Measurements from ENCODE around the gene DLK2. TPM values are rescaled to one million over a fixed set of nuclear protein-coding genes. Genes with fewer than 3 reads are reported as not detected.

Gene DLK2
- total and polyA plus RNA-seq, 2 experiments from 2014 or later = 0.21 to 0.47 TPM

DNA sequence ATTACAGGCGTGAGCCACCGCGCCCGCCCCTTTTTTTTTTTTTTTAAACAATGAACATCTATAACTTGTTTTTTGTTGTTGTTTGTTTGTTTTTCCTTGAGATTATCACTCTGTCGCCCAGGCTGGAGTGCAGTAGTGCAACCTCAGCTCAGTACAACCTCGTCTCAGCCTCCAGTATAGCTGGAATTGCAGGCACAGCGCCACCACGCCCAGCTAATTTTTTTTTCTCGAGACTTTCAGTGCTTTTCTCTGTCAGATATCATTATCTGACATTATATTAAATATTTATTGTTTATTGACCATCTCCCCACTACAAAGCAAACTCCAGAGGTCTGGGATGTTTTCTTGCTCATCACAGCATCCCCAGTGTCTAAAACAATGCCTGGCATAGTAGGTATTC lies 2.3 kb upstream of the DLK2 start:
- H3K79me2 ChIP-seq (replicated peaks; ENCODE audit: insufficient read depth) = no peaks in the 10 kb centered on the region
- 0 out of 2 replicates have a peak, but pooled peaks cover 7% of the 10 kb centered on the region for H3F3A ChIP-seq (replicated peaks; ENCODE audit: low read depth)
- no peak overlapping the region for H3K27ac Mint-ChIP-seq
- H3K4me3 Mint-ChIP-seq = no peak overlapping the region
- H3K36me3 ChIP-seq (ENCODE audit: insufficient read depth) = no peaks in the 10 kb centered on the region
- no peak overlapping the region for H3K4me3 ChIP-seq
- H3K4me2 ChIP-seq = no peak overlapping the region
- H3K9me2 ChIP-seq (ENCODE audit: insufficient read depth) = no peaks in the 10 kb centered on the region
- H3K36me3 Mint-ChIP-seq (ENCODE audit: low read depth) = no peaks in the 10 kb centered on the region; the same call in 2 of the 3 replicates
- no peak for TF ChIP-seq STAT1 (IDR thresholded peaks at IDR 0.05; ENCODE audit: unreplicated experiment)
- TF ChIP-seq, protein P1, sequence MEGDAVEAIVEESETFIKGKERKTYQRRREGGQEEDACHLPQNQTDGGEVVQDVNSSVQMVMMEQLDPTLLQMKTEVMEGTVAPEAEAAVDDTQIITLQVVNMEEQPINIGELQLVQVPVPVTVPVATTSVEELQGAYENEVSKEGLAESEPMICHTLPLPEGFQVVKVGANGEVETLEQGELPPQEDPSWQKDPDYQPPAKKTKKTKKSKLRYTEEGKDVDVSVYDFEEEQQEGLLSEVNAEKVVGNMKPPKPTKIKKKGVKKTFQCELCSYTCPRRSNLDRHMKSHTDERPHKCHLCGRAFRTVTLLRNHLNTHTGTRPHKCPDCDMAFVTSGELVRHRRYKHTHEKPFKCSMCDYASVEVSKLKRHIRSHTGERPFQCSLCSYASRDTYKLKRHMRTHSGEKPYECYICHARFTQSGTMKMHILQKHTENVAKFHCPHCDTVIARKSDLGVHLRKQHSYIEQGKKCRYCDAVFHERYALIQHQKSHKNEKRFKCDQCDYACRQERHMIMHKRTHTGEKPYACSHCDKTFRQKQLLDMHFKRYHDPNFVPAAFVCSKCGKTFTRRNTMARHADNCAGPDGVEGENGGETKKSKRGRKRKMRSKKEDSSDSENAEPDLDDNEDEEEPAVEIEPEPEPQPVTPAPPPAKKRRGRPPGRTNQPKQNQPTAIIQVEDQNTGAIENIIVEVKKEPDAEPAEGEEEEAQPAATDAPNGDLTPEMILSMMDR (conservative IDR thresholded peaks at IDR 0.05; ENCODE audit: low read depth in 2 of 2) = peak; percentile 31 to 40; a peak in 3 of 4 replicates
- H2AFZ ChIP-seq = no peak overlapping the region
- H3K4me1 ChIP-seq (ENCODE audit: insufficient read depth) = no peaks in the 10 kb centered on the region
- H3K27ac ChIP-seq (ENCODE audit: low read depth) = no peak overlapping the region
- peaks cover 4% of the 10 kb centered on the region for H4K20me1 ChIP-seq (replicated peaks; ENCODE audit: insufficient read depth)
- peaks cover 46% of the 10 kb centered on the region for H3K27me3 Mint-ChIP-seq (ENCODE audit: insufficient read depth, low read depth, poor library complexity)
- peaks cover 11% of the 10 kb centered on the region for H3K4me1 Mint-ChIP-seq
- ATAC-seq = no peak
- H3K27me3 ChIP-seq (ENCODE audit: insufficient read depth) = peaks cover 42% of the 10 kb centered on the region
- no peak for DNase-seq (ENCODE audit: low spot score)
- peaks cover 3% of the 10 kb centered on the region; the same call in 2 of the 3 replicates for H3K9me3 Mint-ChIP-seq

DNA sequence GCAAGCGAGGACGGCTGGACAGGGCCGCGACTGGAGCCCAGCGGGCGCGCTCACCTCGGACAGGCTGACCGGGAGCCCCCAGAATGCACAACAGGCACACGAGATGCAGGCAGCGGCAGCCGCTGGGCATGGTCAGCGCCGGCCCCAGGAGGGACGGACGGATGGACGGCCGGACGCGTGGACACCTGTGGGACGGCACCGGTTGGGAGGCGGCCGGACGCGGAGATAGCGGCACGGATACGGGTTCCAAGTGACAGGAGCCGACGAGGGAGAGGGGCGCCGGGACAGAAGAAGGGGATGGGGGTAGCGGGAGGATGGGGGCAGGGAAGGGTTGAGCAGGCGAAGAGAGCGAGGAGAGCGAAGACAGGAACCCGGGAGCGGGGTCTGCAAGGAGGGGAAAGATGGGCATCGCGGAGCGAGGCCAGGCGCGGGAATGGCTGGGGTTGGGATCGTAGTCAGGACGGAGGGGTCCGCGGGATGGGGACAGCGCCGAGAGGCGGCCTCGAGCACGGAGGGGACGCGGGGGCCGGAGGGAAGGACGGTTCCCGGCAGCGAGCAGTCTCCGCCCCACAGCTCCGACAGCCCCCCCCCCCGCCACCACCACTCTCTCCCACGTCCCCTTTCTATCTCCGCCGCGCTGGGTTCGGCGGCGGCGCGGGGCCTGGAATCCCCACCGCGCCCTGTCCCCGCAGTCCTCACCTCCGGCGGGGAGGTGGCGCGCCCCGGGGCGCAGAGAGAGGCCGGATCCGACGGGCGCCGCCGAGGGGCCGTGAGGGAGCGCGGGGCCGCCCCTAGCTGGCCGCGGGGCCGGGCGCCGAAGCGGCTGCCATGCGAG lies 435 bp downstream of the DLK2 start:
- H3F3A ChIP-seq (replicated peaks; ENCODE audit: low read depth) = 0 out of 2 replicates have a peak, but pooled peaks cover 7% of the 10 kb centered on the region
- DNase-seq (ENCODE audit: low spot score) = peak; percentile 67
- H3K4me1 Mint-ChIP-seq = peaks cover 11% of the 10 kb centered on the region
- H3K27ac ChIP-seq (ENCODE audit: low read depth) = no peak overlapping the region
- peaks cover 43% of the 10 kb centered on the region for H3K27me3 Mint-ChIP-seq (ENCODE audit: insufficient read depth, low read depth, poor library complexity)
- no peaks in the 10 kb centered on the region for H3K9me2 ChIP-seq (ENCODE audit: insufficient read depth)
- peaks cover 4% of the 10 kb centered on the region; the same call in 1 of the 2 replicates for H4K20me1 ChIP-seq (replicated peaks; ENCODE audit: insufficient read depth)
- H3K4me3 Mint-ChIP-seq = peak overlapping the region; percentile 73
- peak overlapping the region; percentile 76 for H3K4me3 ChIP-seq
- peaks cover 2% of the 10 kb centered on the region; the same call in 2 of the 3 replicates for H3K36me3 Mint-ChIP-seq (ENCODE audit: low read depth)
- TF ChIP-seq, protein P1 (conservative IDR thresholded peaks at IDR 0.05; ENCODE audit: low read depth in 2 of 2) = peak in 1 of 2 experiments; percentile 24; a peak in 2 of 4 replicates
- TF ChIP-seq EZH2 (IDR thresholded peaks at IDR 0.05; ENCODE audit: low read depth, unreplicated experiment) = no peak
- peak overlapping the region; percentile 74; the same call in 1 of the 2 replicates for H2AFZ ChIP-seq
- no peak overlapping the region for H3K27ac Mint-ChIP-seq
- H3K4me2 ChIP-seq = peak overlapping the region; percentile 97
- peak; percentile 47 for ATAC-seq
- H3K79me2 ChIP-seq (replicated peaks; ENCODE audit: insufficient read depth) = no peaks in the 10 kb centered on the region
- H3K4me1 ChIP-seq (ENCODE audit: insufficient read depth) = no peaks in the 10 kb centered on the region
- peaks cover 3% of the 10 kb centered on the region; the same call in 2 of the 3 replicates for H3K9me3 Mint-ChIP-seq
- peaks cover 42% of the 10 kb centered on the region for H3K27me3 ChIP-seq (ENCODE audit: insufficient read depth)
- no peaks in the 10 kb centered on the region for H3K36me3 ChIP-seq (ENCODE audit: insufficient read depth)

All from GM23338 (cell line).